Sigmoid colon (tissue), 7 donors: ENCODE measurements around the gene PLA2G10. TPM values are rescaled to one million over a fixed set of nuclear protein-coding genes. Genes with fewer than 3 reads are reported as not detected.

Source experiments
- DNase-seq: peaks from one replicate; pipeline ENCODE4 v3.0.0-alpha.2; 2019
- H3K27ac ChIP-seq, 4 donors: fragments of 200-600 bp; sonication (generic); one replicate each; pipeline ENCODE4 v1.5.1; 2016 to 2019; ENCODE audit warnings: mild to moderate bottlenecking in 1 of 4
- H3K27me3 ChIP-seq, 3 donors: fragments of 200-600 bp; sonication (generic); one replicate each; pipeline ENCODE4 v1.5.1; 2019; ENCODE audit warnings: mild to moderate bottlenecking in 1 of 3
- H3K36me3 ChIP-seq, 4 donors: fragments of 200-600 bp; sonication (generic); one replicate each; pipeline ENCODE4 v1.5.1; 2016 to 2019
- H3K4me1 ChIP-seq, 4 donors: fragments of 200-600 bp; sonication (generic); one replicate each; pipeline ENCODE4 v1.5.1; 2017 to 2019
- H3K4me3 ChIP-seq, 4 donors: fragments of 200-600 bp; sonication (generic); one replicate each; pipeline ENCODE4 v1.5.1; 2017 to 2019; ENCODE audit warnings: mild to moderate bottlenecking in 2 of 4, moderate library complexity in 1 of 4
- H3K9me3 ChIP-seq, 4 donors: fragments of 200-600 bp in 3 of 4; sonication (generic) in 3 of 4; one replicate each; pipeline versions ENCODE4 v1.5.1 to v1.6.1; 2013 to 2019
- CTCF ChIP-seq, 4 experiments: fragments of 450-650 bp in 3 of 4; fragments of 200-600 bp in 1 of 4; IDR thresholded peaks; one replicate each; pipeline ENCODE4 v1.5.1; 2016 to 2019; ENCODE audit warnings: antibody characterized with exemption in 4 of 4, mild to moderate bottlenecking in 3 of 4, moderate library complexity in 2 of 4
- EP300 ChIP-seq, 4 donors: sonication (generic); formaldehyde crosslinking; IDR thresholded peaks; one replicate each; pipeline ENCODE4 v1.6.1; 2017; ENCODE audit warnings: antibody characterized with exemption in 4 of 4
- POLR2A ChIP-seq, 2 donors: fragments of 450-650 bp; IDR thresholded peaks; one replicate each; pipeline ENCODE4 v1.6.1; 2016; ENCODE audit warnings: antibody characterized with exemption in 2 of 2, mild to moderate bottlenecking in 2 of 2, moderate library complexity in 2 of 2
- POLR2AphosphoS5 ChIP-seq, 4 donors: sonication (generic); formaldehyde crosslinking; IDR thresholded peaks; one replicate each; pipeline ENCODE4 v1.6.1; 2017; ENCODE audit warnings: antibody characterized with exemption in 4 of 4
- WGBS, 2 donors: extraction: QIAGEN DNeasy Blood & Tissue Kit; methylation state at CpG; one replicate each; pipeline ENCODE4 v1.1.7; 2013; 5-methylcytosine and 5-hydroxymethylcytosine counted together
- intact Hi-C: fragments of 100-400 bp; cut with DNase I; formaldehyde crosslinking; loops from one replicate; pipeline ENCODE4 v1.15.1; 2023
- polyA plus RNA-seq, 3 donors: library from polyadenylated mRNA; stranded (reverse); fragments of 200-250 nt; gene quantifications; one replicate each; pipeline ENCODE4 v1.2.3, GENCODE V29; 2013
- small RNA-seq, 3 donors: library from RNA; depleted of rRNA; stranded (forward); fragments of <200 nt; gene quantifications; one replicate each; pipeline ENCODE3, GENCODE V24; 2016
- total RNA-seq, 4 donors: library from RNA; depleted of rRNA; stranded (reverse); fragments of >200 nt; gene quantifications; one replicate each; pipeline ENCODE4 v1.1.0, GENCODE V29; 2016
- donor health status: healthy with polysubstance abuse.
- donor health status: Bipolar disorder and iron deficiency.
- donor health status: healthy.

The PLA2G10 gene
- total and polyA plus RNA-seq, 7 donors = 22.7 to 29.4 (median 27.5) TPM; not detected in 4

GRCh38 chr16:14629919-14630619 is 64.0 kb downstream of the PLA2G10 start, which contains the start of gene PARN:
TSS of gene PARN (minus strand) at chr16:14630260. CDS start at chr16:14630125, 135 bp downstream.
- H3K27ac ChIP-seq = peak within 1 kb of the TSS; percentile 89 to 94 (median 92)
- peak within 1 kb of the TSS; percentile 70 to 95 (median 92) for H3K4me3 ChIP-seq
- intact Hi-C loops = loop anchor here (10.0 kb wide), 1 partner anchor 345 kb away; no protein-coding TSS in a partner anchor
- peaks cover 0 to 41% (median 39%) of the 10 kb centered on the region in 4 donors for H3K4me1 ChIP-seq
- H3K9me3 ChIP-seq = no peaks in the 10 kb centered on the region
- peak; percentile 89 to 93 for TF ChIP-seq POLR2A (IDR thresholded peaks at IDR 0.05)
- TF ChIP-seq POLR2AphosphoS5 (IDR thresholded peaks at IDR 0.05) = peak; percentile 93 to 98 (median 97)
- TF ChIP-seq EP300 (IDR thresholded peaks at IDR 0.05) = peak in 2 of 4 donors; percentile 30 to 34
- TF ChIP-seq CTCF (IDR thresholded peaks at IDR 0.05) = no peak
- H3K36me3 ChIP-seq = peaks cover 5 to 32% (median 15%) of the 10 kb centered on the region in 4 donors
- DNase-seq = peak; percentile 98
- H3K27me3 ChIP-seq = no peaks in the 10 kb centered on the region
- WGBS, 2 donors = 1% methylated on average over 51 of the region's 51 CpGs

- Histone ChIP-seq H3K4me3 (peak overlapping the region; percentile 70 to 95 (median 92)), H3K9me3 (no peaks in the 10 kb centered on the region), H3K36me3 (peaks cover 5 to 38% (median 17%) of the 10 kb centered on the region in 4 donors), H3K27me3 (no peaks in the 10 kb centered on the region), H3K4me1 (peaks cover 0 to 36% (median 35%) of the 10 kb centered on the region in 4 donors), H3K27ac (peak overlapping the region; percentile 89 to 94 (median 92))
- TF ChIP-seq POLR2AphosphoS5 (IDR thresholded peaks at IDR 0.05) (no peak), EP300 (IDR thresholded peaks at IDR 0.05) (no peak), CTCF (IDR thresholded peaks at IDR 0.05) (no peak), POLR2A (IDR thresholded peaks at IDR 0.05) (no peak)
- intact Hi-C loops = no loop called here
- no peak for DNase-seq
- WGBS, 2 donors = 1 to 3% methylated on average over 17 of the region's 17 CpGs
Measured at GRCh38 chr16:14629612-14629918, 64.5 kb downstream of the PLA2G10 start.

GRCh38 chr16:14628806-14629611 is 65.1 kb downstream of the PLA2G10 start:
- H3K9me3 ChIP-seq = no peaks in the 10 kb centered on the region
- H3K27me3 ChIP-seq = no peaks in the 10 kb centered on the region
- DNase-seq = no peak
- peak overlapping the region; percentile 89 to 94 (median 92) for H3K27ac ChIP-seq
- WGBS, 2 donors = 53 to 57% methylated on average over 12 of the region's 12 CpGs
- peaks cover 0 to 31% (median 29%) of the 10 kb centered on the region in 4 donors for H3K4me1 ChIP-seq
- TF ChIP-seq EP300 (IDR thresholded peaks at IDR 0.05) (no peak), CTCF (IDR thresholded peaks at IDR 0.05) (no peak), POLR2A (IDR thresholded peaks at IDR 0.05) (no peak), POLR2AphosphoS5 (IDR thresholded peaks at IDR 0.05) (no peak)
- intact Hi-C loops = no loop called here
- peak overlapping the region; percentile 70 to 95 (median 92) for H3K4me3 ChIP-seq
- peaks cover 5 to 43% (median 20%) of the 10 kb centered on the region in 4 donors for H3K36me3 ChIP-seq

- intact Hi-C loops = no loop called here
- Histone ChIP-seq H3K4me3 (no peak overlapping the region), H3K27ac (no peak overlapping the region), H3K9me3 (no peaks in the 10 kb centered on the region), H3K27me3 (no peaks in the 10 kb centered on the region), H3K4me1 (peaks cover 0 to 22% (median 20%) of the 10 kb centered on the region in 4 donors), H3K36me3 (peaks cover 6 to 62% (median 30%) of the 10 kb centered on the region in 4 donors)
- TF ChIP-seq CTCF (IDR thresholded peaks at IDR 0.05) (no peak), POLR2A (IDR thresholded peaks at IDR 0.05) (no peak), POLR2AphosphoS5 (IDR thresholded peaks at IDR 0.05) (no peak), EP300 (IDR thresholded peaks at IDR 0.05) (no peak)
- no peak for DNase-seq
- WGBS, 2 donors = 90 to 91% methylated on average over 4 of the region's 4 CpGs
Measured at GRCh38 chr16:14627078-14627477, 67.0 kb downstream of the PLA2G10 start.

Small RNA genes lying within 50 kb of the gene (small RNA-seq; reads per million reads assigned to genes)
- 0 reads per million in 3 donors for gene RNU7-125P

Other genes starting within 250 kb of the PLA2G10 start
- gene PARN, start 64.0 kb downstream of the PLA2G10 start, total RNA-seq = 10 to 100 TPM; 33.6 to 75.3 (median 41.2) TPM
- 10 to 100 TPM; 14.4 to 19.4 (median 16.2) TPM for gene PARN, start 64.0 kb downstream of the PLA2G10 start, polyA plus RNA-seq
- gene BFAR, start 61.4 kb downstream of the PLA2G10 start, total RNA-seq = 10 to 100 TPM; 52.1 to 64.9 (median 61.2) TPM
- gene BFAR, start 61.4 kb downstream of the PLA2G10 start, polyA plus RNA-seq = 10 to 100 TPM; 38.1 to 52.3 (median 43.3) TPM
- 1 to 10 TPM in 1 of 4 donors, under 1 TPM in 1, not detected in 2; 0.71 to 2.8 TPM for gene NPIPA3, start 9.1 kb upstream of the PLA2G10 start, total RNA-seq
- 1 to 10 TPM in 1 of 3 donors, under 1 TPM in 1, not detected in 1; 0.54 to 1.2 TPM for gene NPIPA3, start 9.1 kb upstream of the PLA2G10 start, polyA plus RNA-seq
- 1 to 10 TPM in 2 of 4 donors, under 1 TPM in 1, not detected in 1; 0.71 to 3.8 (median 1.9) TPM for gene NPIPA2, start 48.2 kb upstream of the PLA2G10 start, total RNA-seq
- gene NPIPA2, start 48.2 kb upstream of the PLA2G10 start, polyA plus RNA-seq = 1 to 10 TPM in 1 of 3 donors, under 1 TPM in 1, not detected in 1; 0.98 to 2.3 TPM
- 10 to 100 TPM; 30.9 to 75.1 (median 54.7) TPM for gene NOMO1, start 139.4 kb upstream of the PLA2G10 start, total RNA-seq
- 10 to 100 TPM in 1 of 3 donors, 1 to 10 TPM in 2; 7.2 to 37.2 (median 7.6) TPM for gene NOMO1, start 139.4 kb upstream of the PLA2G10 start, polyA plus RNA-seq
- 100 to 1,000 TPM in 1 of 4 donors, 10 to 100 TPM in 3; 36.0 to 152 (median 62.9) TPM for gene NPIPA1, start 243.1 kb upstream of the PLA2G10 start, total RNA-seq
- 10 to 100 TPM in 2 of 3 donors, 1 to 10 TPM in 1; 8.1 to 51.4 (median 17.4) TPM for gene NPIPA1, start 243.1 kb upstream of the PLA2G10 start, polyA plus RNA-seq